ENCODE data around the gene TRMT61A. TPM values are rescaled to one million over a fixed set of nuclear protein-coding genes. Genes with fewer than 3 reads are reported as not detected.

The TRMT61A gene
- total and polyA plus RNA-seq, 8 donors = 5.5 to 39.7 (median 15.9) TPM

DNA sequence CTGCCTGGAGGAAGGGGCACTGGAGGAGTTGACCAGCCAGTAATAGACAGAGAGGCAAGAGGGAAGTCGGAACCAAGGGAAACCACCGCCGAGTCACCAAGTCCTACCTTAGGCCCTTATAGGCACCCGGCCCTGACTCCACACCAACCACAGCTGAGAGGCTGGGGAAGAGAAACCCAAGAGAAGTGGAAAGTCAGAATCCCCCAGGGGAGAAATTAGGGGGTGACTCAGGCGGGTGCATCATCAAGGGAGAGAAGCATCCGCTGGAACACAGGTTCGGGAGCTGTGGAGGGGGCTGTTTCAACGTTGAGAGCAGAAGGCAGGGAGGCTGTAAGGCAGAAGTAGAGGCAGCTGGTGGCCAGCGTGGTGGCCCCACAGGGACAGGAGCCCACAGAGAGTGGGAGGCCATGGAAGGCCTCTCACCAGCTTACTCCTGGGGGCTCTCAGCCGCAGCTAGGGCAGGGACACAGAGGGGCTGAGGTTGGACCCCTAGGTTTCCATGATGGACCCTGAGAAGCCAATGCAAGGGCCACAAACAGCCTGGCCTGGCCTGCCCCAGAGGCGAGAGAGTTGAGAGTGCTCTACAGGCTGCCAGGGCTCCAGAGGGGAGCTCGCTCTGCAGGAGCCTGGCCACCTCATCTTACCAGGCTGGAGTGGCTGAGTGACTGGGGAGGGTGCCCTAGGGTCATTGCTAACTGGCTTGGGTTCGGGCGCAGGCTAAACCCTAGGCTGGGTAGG is 1.4 kb upstream of the TRMT61A start:
- Histone ChIP-seq H3K4me1 (peaks cover 63 to 94% (median 83%) of the 10 kb centered on the region in 4 donors), H3K9me3 (no peaks in the 10 kb centered on the region), H3K27ac (peak overlapping the region; percentile 87 to 95 (median 93)), H3K36me3 (peaks cover 0 to 25% (median 15%) of the 10 kb centered on the region in 4 donors), H3K4me3 (peak overlapping the region in 3 of 4 donors; percentile 66 to 100 (median 94)), H3K27me3 (peaks cover 0 to 10% (median 6%) of the 10 kb centered on the region in 3 donors)
- DNase-seq = no peak
- TF ChIP-seq POLR2AphosphoS5 (IDR thresholded peaks at IDR 0.05) (no peak), POLR2A (IDR thresholded peaks at IDR 0.05) (no peak), EP300 (IDR thresholded peaks at IDR 0.05) (no peak)
- TF ChIP-seq, protein P1, sequence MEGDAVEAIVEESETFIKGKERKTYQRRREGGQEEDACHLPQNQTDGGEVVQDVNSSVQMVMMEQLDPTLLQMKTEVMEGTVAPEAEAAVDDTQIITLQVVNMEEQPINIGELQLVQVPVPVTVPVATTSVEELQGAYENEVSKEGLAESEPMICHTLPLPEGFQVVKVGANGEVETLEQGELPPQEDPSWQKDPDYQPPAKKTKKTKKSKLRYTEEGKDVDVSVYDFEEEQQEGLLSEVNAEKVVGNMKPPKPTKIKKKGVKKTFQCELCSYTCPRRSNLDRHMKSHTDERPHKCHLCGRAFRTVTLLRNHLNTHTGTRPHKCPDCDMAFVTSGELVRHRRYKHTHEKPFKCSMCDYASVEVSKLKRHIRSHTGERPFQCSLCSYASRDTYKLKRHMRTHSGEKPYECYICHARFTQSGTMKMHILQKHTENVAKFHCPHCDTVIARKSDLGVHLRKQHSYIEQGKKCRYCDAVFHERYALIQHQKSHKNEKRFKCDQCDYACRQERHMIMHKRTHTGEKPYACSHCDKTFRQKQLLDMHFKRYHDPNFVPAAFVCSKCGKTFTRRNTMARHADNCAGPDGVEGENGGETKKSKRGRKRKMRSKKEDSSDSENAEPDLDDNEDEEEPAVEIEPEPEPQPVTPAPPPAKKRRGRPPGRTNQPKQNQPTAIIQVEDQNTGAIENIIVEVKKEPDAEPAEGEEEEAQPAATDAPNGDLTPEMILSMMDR (IDR thresholded peaks at IDR 0.05) = no peak
- 80 to 86% (median 83%) methylated on average over 14 of the region's 14 CpGs for WGBS, 5 donors
- intact Hi-C loops (cut with DNase I; ENCODE audit: low total_unique reads) = no loop called here

DNA sequence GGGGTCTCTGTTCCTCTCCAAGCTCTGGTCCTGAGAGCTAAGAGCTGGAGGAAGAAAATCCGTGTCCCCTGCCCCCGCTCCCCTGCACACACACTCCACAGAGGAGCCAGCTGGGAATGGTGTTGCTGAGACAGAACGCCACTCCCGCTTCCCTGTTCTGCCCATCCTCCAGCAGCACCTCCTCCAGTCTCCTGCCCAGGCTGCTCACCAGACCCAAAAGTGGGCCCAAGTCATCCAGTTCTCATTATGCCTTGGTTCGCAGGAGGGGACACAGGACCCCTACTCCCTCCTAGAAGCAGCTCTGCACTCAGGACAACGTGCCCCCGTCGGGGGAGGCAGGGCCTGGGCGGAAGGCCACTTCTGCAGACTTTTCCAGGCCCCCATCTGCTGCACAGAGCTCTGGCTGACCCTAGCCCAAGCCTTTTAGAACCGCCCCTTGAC is 830 bp upstream of the TRMT61A start:
- WGBS, 5 donors = 36 to 46% (median 40%) methylated on average over 8 to 10 of the region's 10 CpGs
- Histone ChIP-seq H3K27ac (peak overlapping the region; percentile 87 to 95 (median 93)), H3K4me3 (peak overlapping the region; percentile 66 to 100 (median 94)), H3K4me1 (peaks cover 57 to 95% (median 80%) of the 10 kb centered on the region in 4 donors), H3K9me3 (no peaks in the 10 kb centered on the region), H3K27me3 (peaks cover 0 to 4% (median 1%) of the 10 kb centered on the region in 3 donors), H3K36me3 (peaks cover 0 to 31% (median 21%) of the 10 kb centered on the region in 4 donors)
- peak; percentile 49 to 75 for DNase-seq
- intact Hi-C loops (cut with DNase I; ENCODE audit: low total_unique reads) = no loop called here
- TF ChIP-seq, protein P1 (IDR thresholded peaks at IDR 0.05) = no peak
- TF ChIP-seq POLR2A (IDR thresholded peaks at IDR 0.05) (no peak), EP300 (IDR thresholded peaks at IDR 0.05) (no peak), POLR2AphosphoS5 (IDR thresholded peaks at IDR 0.05) (no peak)

DNA sequence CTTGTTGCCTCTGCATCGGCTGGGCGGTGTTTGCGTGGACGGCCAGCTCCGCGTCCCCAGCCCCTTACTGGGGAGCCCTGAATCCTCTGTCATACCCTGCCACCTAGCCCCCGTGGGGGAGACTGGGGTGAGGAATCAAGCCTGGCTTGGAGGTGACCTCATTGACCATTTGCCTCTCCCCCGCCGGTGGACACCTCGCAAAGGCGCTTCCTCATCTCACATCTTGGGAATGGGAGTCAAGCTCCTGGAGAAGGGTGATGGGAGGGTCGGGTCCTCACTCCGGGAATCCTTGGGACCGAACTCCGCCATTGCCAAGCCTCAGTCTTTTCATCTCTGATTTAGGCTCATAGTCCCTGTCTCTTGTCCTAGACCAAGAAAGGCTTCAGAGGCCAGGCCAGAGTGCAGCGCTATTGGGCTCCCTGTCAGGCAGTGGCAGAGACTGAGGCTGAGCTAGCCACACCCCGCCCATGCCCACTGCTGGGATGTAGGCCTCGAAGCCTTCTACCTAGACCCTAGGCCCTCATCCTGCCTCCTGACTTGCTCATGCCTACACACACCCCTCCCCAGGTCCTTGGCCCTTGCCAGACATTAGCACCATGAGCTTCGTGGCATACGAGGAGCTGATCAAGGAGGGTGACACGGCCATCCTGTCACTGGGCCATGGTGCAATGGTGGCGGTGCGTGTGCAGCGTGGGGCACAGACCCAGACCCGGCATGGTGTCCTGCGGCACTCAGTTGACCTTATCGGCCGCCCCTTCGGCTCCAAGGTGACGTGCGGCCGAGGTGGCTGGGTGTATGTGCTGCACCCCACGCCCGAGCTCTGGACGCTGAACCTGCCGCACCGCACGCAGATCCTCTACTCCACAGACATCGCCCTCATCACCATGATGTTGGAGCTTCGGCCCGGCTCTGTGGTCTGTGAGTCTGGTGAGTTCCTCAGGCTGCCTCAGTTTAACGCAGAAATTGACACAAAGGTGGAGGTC is 678 bp downstream of the TRMT61A start:
- H3K36me3 ChIP-seq = peaks cover 3 to 46% (median 36%) of the 10 kb centered on the region in 4 donors
- TF ChIP-seq POLR2AphosphoS5 (IDR thresholded peaks at IDR 0.05) (no peak), POLR2A (IDR thresholded peaks at IDR 0.05) (no peak), EP300 (IDR thresholded peaks at IDR 0.05) (no peak)
- TF ChIP-seq, protein P1 (IDR thresholded peaks at IDR 0.05) = no peak
- 44 to 51% (median 49%) methylated on average over 21 to 42 of the region's 42 CpGs for WGBS, 5 donors
- no peaks in the 10 kb centered on the region for H3K9me3 ChIP-seq
- H3K27ac ChIP-seq = peak overlapping the region; percentile 52 to 95 (median 93)
- intact Hi-C loops (cut with DNase I; ENCODE audit: low total_unique reads) = no loop called here
- H3K4me3 ChIP-seq = peak overlapping the region; percentile 66 to 100 (median 94)
- no peaks in the 10 kb centered on the region for H3K27me3 ChIP-seq
- DNase-seq = no peak
- H3K4me1 ChIP-seq = peaks cover 59 to 96% (median 80%) of the 10 kb centered on the region in 4 donors

DNA sequence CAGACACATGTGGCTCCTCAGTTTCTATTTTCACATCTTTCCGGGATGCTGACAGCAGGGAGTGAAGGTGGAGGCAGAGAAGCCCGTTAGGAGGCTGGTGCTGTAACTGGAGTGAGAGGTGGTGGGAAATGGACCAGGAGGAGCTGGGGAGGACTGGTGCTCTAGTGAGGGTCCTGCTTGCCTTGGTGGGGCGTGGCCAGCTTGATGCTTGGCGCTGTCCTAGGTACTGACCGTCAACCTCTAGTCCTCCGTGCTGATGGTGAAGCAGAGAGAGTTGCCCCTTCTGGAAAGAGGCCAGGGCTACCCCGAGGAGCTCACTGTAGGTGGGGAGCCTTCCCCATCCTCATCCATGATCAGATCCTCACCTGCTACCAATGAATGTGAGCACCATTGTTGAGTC is 1.4 kb downstream of the TRMT61A start:
- intact Hi-C loops (cut with DNase I; ENCODE audit: low total_unique reads) = no loop called here
- peak overlapping the region in 3 of 4 donors; percentile 93 to 100 (median 94) for H3K4me3 ChIP-seq

More for the DNA sequence above, 1.4 kb downstream of the TRMT61A start:
- H3K27me3 ChIP-seq = no peaks in the 10 kb centered on the region
- TF ChIP-seq POLR2A (IDR thresholded peaks at IDR 0.05) = no peak
- no peak for TF ChIP-seq EP300 (IDR thresholded peaks at IDR 0.05)
- TF ChIP-seq, protein P1 (IDR thresholded peaks at IDR 0.05) = no peak
- no peak for TF ChIP-seq POLR2AphosphoS5 (IDR thresholded peaks at IDR 0.05)
- H3K36me3 ChIP-seq = peaks cover 5 to 53% (median 43%) of the 10 kb centered on the region in 4 donors
- WGBS, 5 donors = 56 to 70% (median 58%) methylated on average over 7 of the region's 7 CpGs
- DNase-seq = peak in 1 of 2 donors; percentile 68
- no peak overlapping the region for H3K27ac ChIP-seq
- no peaks in the 10 kb centered on the region for H3K9me3 ChIP-seq
- peaks cover 55 to 97% (median 80%) of the 10 kb centered on the region in 4 donors for H3K4me1 ChIP-seq

All from stomach (tissue), 9 donors.